ENCODE results near the gene ATG10. TPM values are rescaled to one million over a fixed set of nuclear protein-coding genes. Genes with fewer than 3 reads are reported as not detected.
"Not testable (repeated sequence)": the region's sequence is repeated elsewhere in the genome, so short reads cannot be mapped to it uniquely, and the experiment has no call there.

ATG10 gene
- total and polyA plus RNA-seq, 9 donors = 2.6 to 7.8 (median 4.6) TPM

DNA sequence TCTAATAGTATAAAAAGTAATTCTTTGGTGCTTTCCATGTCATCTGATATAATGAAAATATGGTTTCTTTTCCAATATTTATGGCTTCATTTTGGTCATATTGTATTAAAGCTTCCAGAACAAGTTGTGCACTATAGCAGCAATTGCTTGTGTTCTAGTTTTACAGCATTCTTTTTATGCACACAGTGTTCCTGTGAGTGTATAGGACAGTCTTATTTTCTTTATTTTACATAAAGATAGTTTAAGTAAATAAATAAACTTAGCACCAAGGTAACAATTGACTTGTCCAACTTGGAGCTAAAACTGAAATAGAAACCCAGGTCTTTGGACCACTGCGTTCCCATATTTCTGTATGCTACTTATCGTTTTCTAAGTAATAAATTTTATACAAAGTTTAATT, 38.9 kb downstream of the ATG10 start:
- Histone ChIP-seq H3K4me3 (no peak overlapping the region), H3K36me3 (no peaks in the 10 kb centered on the region), H3K4me1 (ENCODE audit: insufficient read depth) (no peaks in the 10 kb centered on the region), H3K27me3 (no peaks in the 10 kb centered on the region), H3K27ac (no peak overlapping the region), H3K9me3 (no peaks in the 10 kb centered on the region)
- TF ChIP-seq POLR2A (IDR thresholded peaks at IDR 0.05) (no peak), EP300 (IDR thresholded peaks at IDR 0.05) (no peak), CTCF (IDR thresholded peaks at IDR 0.05) (no peak)
- WGBS, 3 donors = 87 to 99% (median 91%) methylated on average over 2 of the region's 2 CpGs
- DNase-seq = no peak
- intact Hi-C loops (cut with DNase I) = no loop called here

GRCh38 chr5:82011761-82012160, 39.9 kb downstream of the ATG10 start:
- no peak overlapping the region for H3K27ac ChIP-seq
- intact Hi-C loops (cut with DNase I) = no loop called here

DNA sequence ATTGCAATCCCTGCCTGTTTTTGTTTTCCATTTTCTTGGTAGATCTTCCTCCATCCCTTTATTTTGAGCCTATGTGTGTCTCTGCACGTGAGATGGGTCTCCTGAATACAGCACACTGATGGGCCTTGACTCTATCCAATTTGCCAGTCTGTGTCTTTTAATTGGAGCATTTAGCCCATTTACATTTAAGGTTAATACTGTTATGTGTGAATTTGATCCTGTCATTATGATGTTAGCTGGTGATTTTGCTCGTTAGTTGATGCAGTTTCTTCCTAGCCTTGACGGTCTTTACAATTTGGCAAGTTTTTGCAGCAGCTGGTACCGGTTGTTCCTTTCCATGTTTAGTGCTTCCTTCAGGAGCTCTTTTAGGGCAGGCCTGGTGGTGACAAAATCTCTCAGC, 42.8 kb downstream of the ATG10 start:
- intact Hi-C loops (cut with DNase I) = not testable (repeated sequence)

More at GRCh38 chr5:82011761-82012160, 39.9 kb downstream of the ATG10 start:
- Histone ChIP-seq H3K36me3 (no peaks in the 10 kb centered on the region), H3K4me1 (ENCODE audit: insufficient read depth) (no peaks in the 10 kb centered on the region), H3K9me3 (no peaks in the 10 kb centered on the region), H3K27me3 (no peaks in the 10 kb centered on the region), H3K4me3 (no peak overlapping the region)
- no peak for DNase-seq
- WGBS, 3 donors = 93 to 98% (median 95%) methylated on average over 1 of the region's 1 CpG
- no peak for TF ChIP-seq EP300 (IDR thresholded peaks at IDR 0.05)
- TF ChIP-seq POLR2A (IDR thresholded peaks at IDR 0.05) = no peak
- TF ChIP-seq CTCF (IDR thresholded peaks at IDR 0.05) = no peak

GRCh38 chr5:82018462-82018861, 46.6 kb downstream of the ATG10 start:
- H3K4me3 ChIP-seq = no peak overlapping the region
- no peak overlapping the region for H3K27ac ChIP-seq
- TF ChIP-seq EP300 (IDR thresholded peaks at IDR 0.05) (no peak), POLR2A (IDR thresholded peaks at IDR 0.05) (no peak), CTCF (IDR thresholded peaks at IDR 0.05) (no peak)
- no peaks in the 10 kb centered on the region for H3K27me3 ChIP-seq
- DNase-seq = no peak
- intact Hi-C loops (cut with DNase I) = no loop called here
- no peaks in the 10 kb centered on the region for H3K9me3 ChIP-seq
- 48 to 66% (median 59%) methylated on average over 1 of the region's 1 CpG for WGBS, 3 donors
- no peaks in the 10 kb centered on the region for H3K4me1 ChIP-seq (ENCODE audit: insufficient read depth)
- H3K36me3 ChIP-seq = no peaks in the 10 kb centered on the region

More for the DNA sequence above, 42.8 kb downstream of the ATG10 start:
- not testable (repeated sequence) for H3K27me3 ChIP-seq; H3K36me3 ChIP-seq; H3K4me1 ChIP-seq (ENCODE audit: insufficient read depth); H3K9me3 ChIP-seq; H3K4me3 ChIP-seq; H3K27ac ChIP-seq; DNase-seq
- WGBS, 3 donors = 97 to 98% (median 97%) methylated on average over 4 of the region's 4 CpGs

GRCh38 chr5:82019342-82020138, 47.7 kb downstream of the ATG10 start:
- intact Hi-C loops (cut with DNase I) = no loop called here
- Histone ChIP-seq H3K27ac (no peak overlapping the region), H3K4me1 (ENCODE audit: insufficient read depth) (no peaks in the 10 kb centered on the region), H3K27me3 (no peaks in the 10 kb centered on the region), H3K36me3 (no peaks in the 10 kb centered on the region), H3K9me3 (no peaks in the 10 kb centered on the region), H3K4me3 (no peak overlapping the region)
- WGBS, 3 donors = 81 to 86% (median 83%) methylated on average over 5 of the region's 5 CpGs
- TF ChIP-seq CTCF (IDR thresholded peaks at IDR 0.05) (no peak), EP300 (IDR thresholded peaks at IDR 0.05) (no peak), POLR2A (IDR thresholded peaks at IDR 0.05) (no peak)
- no peak for DNase-seq
